A549 treated with Hydrocortisone at 1 μM for 4 hours (cell line): ENCODE measurements around the gene NAA60. TPM values are rescaled to one million over a fixed set of nuclear protein-coding genes. Genes with fewer than 3 reads are reported as not detected.

ENCODE experiments used
- total RNA-seq: library from RNA; stranded (reverse); fragments of 200-300 nt; extraction: Qiagen RNA extraction; gene quantifications from 5 replicates; pipeline ENCODE4 v1.2.3, GENCODE V29; 2022

The NAA60 gene
- 48.2 to 53.0 TPM (median 51.5 TPM) in 5 replicates for total RNA-seq

DNA sequence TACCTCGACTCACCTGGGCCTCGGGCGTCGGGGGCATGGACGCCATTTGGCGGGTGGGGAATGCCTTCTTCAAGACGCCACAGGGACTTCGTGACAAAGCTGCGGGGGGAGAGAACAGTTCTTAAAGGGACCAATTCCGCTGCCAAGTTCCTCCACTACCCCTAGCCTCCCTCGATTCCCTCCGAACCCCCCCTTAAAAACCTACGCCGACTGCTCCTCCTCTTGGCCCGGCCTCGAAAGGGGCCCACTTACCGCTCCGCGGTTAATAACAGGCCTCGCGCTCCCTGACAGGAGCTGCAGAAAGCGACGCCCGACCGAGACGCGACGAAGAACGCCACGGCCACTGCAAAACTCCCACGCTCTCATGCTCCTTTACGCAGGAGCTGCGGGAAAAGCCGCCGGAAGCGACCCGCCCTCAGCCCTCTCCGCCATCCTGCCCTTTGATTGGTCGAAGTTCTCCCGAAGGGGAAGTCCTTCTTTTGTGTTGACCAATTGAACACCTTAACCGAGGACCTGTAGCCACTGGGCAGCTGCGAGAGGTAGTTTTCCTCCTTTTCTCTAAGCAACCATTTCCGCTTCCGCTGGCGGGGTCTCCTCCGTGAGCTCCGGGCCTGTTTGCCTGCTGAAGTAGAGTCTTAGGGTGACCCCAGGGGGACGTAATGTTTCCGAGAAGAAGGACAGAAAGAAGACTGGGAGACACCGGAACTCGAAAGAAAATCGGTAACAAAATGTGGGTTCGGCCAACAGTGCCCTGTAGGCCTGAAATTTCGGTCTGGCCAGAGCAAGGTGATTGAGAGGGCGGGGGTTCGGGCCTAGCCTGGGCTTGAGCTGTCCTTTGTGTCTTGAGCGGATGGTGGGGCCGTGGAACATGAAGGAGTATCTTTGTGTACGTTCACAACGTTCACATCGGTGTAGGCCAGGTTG is at the start of gene NAA60, which contains the start of gene ZNF597:
TSS of gene NAA60 (plus strand) at position 573 of the 924 bp plus-strand sequence. CDS start 32,548 bp downstream, outside the sequence.
TSS of gene ZNF597 (minus strand) at position 397 of the 924 bp plus-strand sequence. CDS start at position 46, 351 bp downstream.

DNA sequence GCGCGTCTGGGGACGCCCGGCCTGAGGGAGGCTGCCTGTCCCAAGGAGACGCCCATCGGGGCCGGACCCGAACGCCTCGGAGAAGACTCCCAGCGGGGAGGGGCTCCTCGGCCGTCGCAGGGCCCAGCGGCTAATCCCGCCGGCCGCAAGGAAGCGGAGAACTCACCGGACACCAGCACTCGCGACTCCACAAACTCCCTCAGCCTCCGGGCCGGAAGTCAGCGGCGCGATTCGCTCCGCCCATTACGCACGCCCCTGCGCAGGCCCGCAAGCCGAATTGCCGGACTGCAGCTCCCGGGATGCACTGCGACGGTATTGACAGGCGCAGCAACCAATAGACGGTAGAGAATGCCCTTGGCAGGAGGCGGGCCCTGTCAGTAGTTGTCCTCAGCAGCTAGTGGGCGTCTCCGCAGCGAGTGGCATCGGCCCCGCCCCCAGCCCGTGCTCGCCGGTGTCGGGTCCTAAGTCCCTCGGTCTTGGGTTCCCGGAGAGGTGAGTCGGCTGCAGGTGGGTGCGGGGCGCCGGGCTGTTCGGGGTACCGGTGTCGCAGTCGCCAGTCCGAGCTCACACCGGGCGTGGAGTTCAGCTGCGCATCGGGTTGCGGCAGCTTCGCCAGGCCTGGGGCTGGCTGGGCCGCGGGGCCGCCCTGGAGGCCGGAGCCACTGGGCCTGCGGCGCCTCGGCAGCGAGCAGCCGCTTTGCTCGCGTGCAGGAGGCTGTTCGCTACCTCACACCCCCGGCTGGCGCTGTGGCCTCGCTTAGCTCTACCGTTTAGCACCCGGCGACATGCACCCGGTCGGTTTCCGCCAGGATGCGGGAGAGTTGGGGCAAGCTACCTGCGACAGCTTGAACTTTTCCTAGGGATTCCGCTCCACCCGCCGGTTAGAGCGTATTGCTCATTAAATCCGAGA is 42.4 kb upstream of the NAA60 start, which contains the start of the genes ZNF174 and ZSCAN32:
TSS of gene ZNF174 (plus strand) at position 437 of the 910 bp plus-strand sequence. CDS start 790 bp downstream, outside the sequence.
TSS of gene ZSCAN32 (minus strand) at position 226 of the 910 bp plus-strand sequence. CDS start 3,447 bp downstream, outside the sequence.

DNA sequence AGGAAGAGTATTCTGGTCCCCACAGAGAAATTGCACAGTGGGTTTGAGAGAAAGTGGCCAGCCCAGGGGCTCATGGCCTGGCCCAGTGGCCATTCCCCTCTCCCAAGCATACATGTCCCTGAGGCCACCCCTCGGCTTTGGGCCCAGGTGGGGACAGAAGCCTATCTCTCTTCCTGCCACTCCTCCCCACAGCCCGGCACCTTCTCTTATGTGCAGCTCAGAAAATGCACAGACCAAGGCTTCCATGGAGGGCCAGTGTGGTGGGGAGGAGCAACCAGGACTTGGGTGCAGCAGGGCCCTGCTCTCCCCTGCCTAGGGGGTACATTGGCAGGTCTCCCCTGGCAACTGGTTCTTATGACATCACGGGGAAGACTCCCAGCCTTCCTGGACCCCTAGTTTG is 51.7 kb downstream of the NAA60 start, which contains the start of gene C16orf90:
TSS of gene C16orf90 (minus strand) at position 314 of the 400 bp plus-strand sequence. CDS start at position 246, 68 bp downstream.

Other genes starting within 250 kb of the NAA60 start
- 7.8 to 9.8 TPM (median 8.3 TPM) in 5 replicates for gene ZNF200, start 208.5 kb upstream of the NAA60 start, total RNA-seq
- gene MEFV, start 187.0 kb upstream of the NAA60 start, total RNA-seq = 0.02 to 0.09 TPM (median 0.03 TPM) in 3 of 5 replicates, not detected in the others
- gene ZNF263, start 160.2 kb upstream of the NAA60 start, total RNA-seq = 34.7 to 46.2 TPM (median 35.1 TPM) in 5 replicates
- gene TIGD7, start 138.2 kb upstream of the NAA60 start, total RNA-seq = 0.79 to 1.5 TPM (median 1.2 TPM) in 5 replicates
- gene ZNF75A, start 138.2 kb upstream of the NAA60 start, total RNA-seq = 8.4 to 13.0 TPM (median 9.9 TPM) in 5 replicates
- gene OR2C1, start 87.8 kb upstream of the NAA60 start, total RNA-seq = not detected in 5 replicates
- 11.3 to 21.0 TPM (median 14.1 TPM) in 5 replicates for gene ZSCAN32, start 42.7 kb upstream of the NAA60 start, total RNA-seq
- 11.5 to 14.2 TPM (median 13.0 TPM) in 5 replicates for gene ZNF174, start 42.5 kb upstream of the NAA60 start, total RNA-seq
- gene ZNF597, start 176 bp upstream of the NAA60 start, total RNA-seq = 0.91 to 1.3 TPM (median 1.1 TPM) in 5 replicates
- not detected in 5 replicates for gene C16orf90, start 51.8 kb downstream of the NAA60 start, total RNA-seq
- gene CLUAP1, start 57.3 kb downstream of the NAA60 start, total RNA-seq = 17.6 to 19.9 TPM (median 18.9 TPM) in 5 replicates
- 0.01 to 0.03 TPM in 2 of 5 replicates, not detected in the others for gene NLRC3, start 133.7 kb downstream of the NAA60 start, total RNA-seq
- gene SLX4, start 167.9 kb downstream of the NAA60 start, total RNA-seq = 4.3 to 5.5 TPM (median 4.9 TPM) in 5 replicates
- 3.1 to 4.4 TPM (median 3.8 TPM) in 5 replicates for gene DNASE1, start 211.0 kb downstream of the NAA60 start, total RNA-seq